ENCODE data around the gene ELOA. TPM values are rescaled to one million over a fixed set of nuclear protein-coding genes. Genes with fewer than 3 reads are reported as not detected.

The ELOA gene
- total and polyA plus RNA-seq, 2 of the 13 experiments (the other 11 are each of a cell fraction or from before 2014, with no cell fraction given): 14.2 to 28.5 TPM

- TF ChIP-seq NCOR1 (IDR thresholded peaks at IDR 0.05; ENCODE audit: borderline replicate concordance, low read length) (no peak), TCF7 (IDR thresholded peaks at IDR 0.05; ENCODE audit: low read depth) (no peak), ZNF563 (CRISPR knock-in tag; IDR thresholded peaks at IDR 0.05) (peak; percentile 83), ZNF20 (CRISPR knock-in tag; IDR thresholded peaks at IDR 0.05) (no peak), ZNF317 (CRISPR knock-in tag; IDR thresholded peaks at IDR 0.05) (no peak), TFE3 (CRISPR knock-in tag; IDR thresholded peaks at IDR 0.05) (no peak), ZNF768 (CRISPR knock-in tag; IDR thresholded peaks at IDR 0.05) (peak; percentile 53; the same call in 1 of the 2 replicates), ELK4 (CRISPR knock-in tag; IDR thresholded peaks at IDR 0.05; ENCODE audit: borderline replicate concordance) (no peak), TFDP1 (CRISPR knock-in tag; IDR thresholded peaks at IDR 0.05; ENCODE audit: borderline replicate concordance) (0 out of 2 replicates have a peak, but pooled peaks have one; percentile 12), GLMP (CRISPR knock-in tag; IDR thresholded peaks at IDR 0.05; ENCODE audit: borderline replicate concordance) (no peak), EHMT2 (IDR thresholded peaks at IDR 0.05; ENCODE audit: borderline replicate concordance, low read depth, low read length) (no peak), RFX3 (CRISPR knock-in tag; IDR thresholded peaks at IDR 0.05) (no peak), ZFP91 (CRISPR knock-in tag; IDR thresholded peaks at IDR 0.05; ENCODE audit: borderline replicate concordance) (peak; percentile 74), MBD4 (IDR thresholded peaks at IDR 0.05; ENCODE audit: borderline replicate concordance, low read length) (no peak), AKAP8 (CRISPR knock-in tag; IDR thresholded peaks at IDR 0.05) (no peak; the same call in 1 of the 2 replicates), ZFP90 (CRISPR knock-in tag; IDR thresholded peaks at IDR 0.05; ENCODE audit: borderline replicate concordance) (no peak; the same call in 1 of the 2 replicates), ZNF33A (CRISPR knock-in tag; IDR thresholded peaks at IDR 0.05; ENCODE audit: borderline replicate concordance) (no peak), TRIM22 (IDR thresholded peaks at IDR 0.05) (no peak), TCF12 (IDR thresholded peaks at IDR 0.05) (no peak), TCF12 (CRISPR knock-in tag; IDR thresholded peaks at IDR 0.05) (peak; percentile 95)
Observed at GRCh38 chr1:23743287-23744152, at the start of gene ELOA (continued).
